HG02588 (cell line): Measurements from ENCODE around the gene SLC8A2.

ENCODE experiments used
- ATAC-seq: cut with Tn5 transposase; IDR thresholded peaks from one replicate; pipeline ENCODE4 v1.9.1; 2021; ENCODE audit warnings: mild to moderate bottlenecking, moderate library complexity; ENCODE audit not compliant: unreplicated experiment

SLC8A2 gene

GRCh38 chr19:47505506-47505905 lies 33.8 kb upstream of the SLC8A2 start:
- ATAC-seq = no peak

DNA sequence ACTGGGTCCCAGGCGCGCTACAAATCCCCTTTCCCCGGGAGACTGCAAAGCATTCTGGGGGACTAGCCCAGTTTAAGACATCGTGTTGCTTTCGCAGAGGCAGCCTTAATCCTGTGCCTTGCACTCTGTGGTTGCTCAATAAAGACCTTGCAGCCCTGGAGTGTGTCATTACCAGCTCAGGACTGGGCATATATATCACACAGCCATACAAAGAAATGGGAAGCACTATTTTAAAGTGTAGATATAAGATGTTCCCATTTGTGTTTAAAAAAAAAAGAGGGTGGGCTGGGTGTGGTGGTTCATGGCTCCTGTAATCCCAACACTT lies 32.1 kb upstream of the SLC8A2 start:
- ATAC-seq = no peak

DNA sequence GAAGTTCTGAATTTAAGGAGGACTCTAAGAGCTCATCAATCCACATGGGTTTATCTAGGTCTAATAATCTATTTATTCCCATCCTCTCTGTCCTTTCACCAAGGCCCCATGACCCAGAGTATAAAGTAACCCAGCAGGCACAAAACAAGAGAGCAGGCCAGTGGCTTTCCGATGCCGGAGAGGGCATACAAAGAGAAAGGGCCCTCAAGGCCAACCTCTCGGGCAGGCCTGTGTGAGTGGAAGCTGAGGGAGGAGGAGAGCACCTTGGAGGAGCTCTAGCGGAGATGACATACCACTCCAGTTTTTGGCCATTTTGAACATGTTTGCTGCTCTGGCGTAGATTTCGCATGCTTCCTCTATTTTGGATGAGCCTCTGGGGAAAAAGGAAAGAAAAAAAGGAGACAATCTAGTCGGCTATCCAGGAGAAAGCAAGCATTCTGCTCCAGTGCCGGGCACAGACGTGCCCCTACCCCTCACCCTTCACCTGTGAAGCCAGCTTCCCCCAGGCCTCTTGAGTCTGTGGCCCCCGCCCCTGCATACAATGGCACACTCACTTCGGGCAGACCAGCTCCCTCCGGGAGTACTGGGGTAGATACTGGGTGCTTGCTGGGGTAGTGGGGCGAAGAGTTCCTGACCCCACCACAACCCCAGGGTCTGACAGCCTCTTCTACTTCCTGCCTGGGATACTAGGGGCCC lies 31.6 kb upstream of the SLC8A2 start:
- no peak for ATAC-seq

DNA sequence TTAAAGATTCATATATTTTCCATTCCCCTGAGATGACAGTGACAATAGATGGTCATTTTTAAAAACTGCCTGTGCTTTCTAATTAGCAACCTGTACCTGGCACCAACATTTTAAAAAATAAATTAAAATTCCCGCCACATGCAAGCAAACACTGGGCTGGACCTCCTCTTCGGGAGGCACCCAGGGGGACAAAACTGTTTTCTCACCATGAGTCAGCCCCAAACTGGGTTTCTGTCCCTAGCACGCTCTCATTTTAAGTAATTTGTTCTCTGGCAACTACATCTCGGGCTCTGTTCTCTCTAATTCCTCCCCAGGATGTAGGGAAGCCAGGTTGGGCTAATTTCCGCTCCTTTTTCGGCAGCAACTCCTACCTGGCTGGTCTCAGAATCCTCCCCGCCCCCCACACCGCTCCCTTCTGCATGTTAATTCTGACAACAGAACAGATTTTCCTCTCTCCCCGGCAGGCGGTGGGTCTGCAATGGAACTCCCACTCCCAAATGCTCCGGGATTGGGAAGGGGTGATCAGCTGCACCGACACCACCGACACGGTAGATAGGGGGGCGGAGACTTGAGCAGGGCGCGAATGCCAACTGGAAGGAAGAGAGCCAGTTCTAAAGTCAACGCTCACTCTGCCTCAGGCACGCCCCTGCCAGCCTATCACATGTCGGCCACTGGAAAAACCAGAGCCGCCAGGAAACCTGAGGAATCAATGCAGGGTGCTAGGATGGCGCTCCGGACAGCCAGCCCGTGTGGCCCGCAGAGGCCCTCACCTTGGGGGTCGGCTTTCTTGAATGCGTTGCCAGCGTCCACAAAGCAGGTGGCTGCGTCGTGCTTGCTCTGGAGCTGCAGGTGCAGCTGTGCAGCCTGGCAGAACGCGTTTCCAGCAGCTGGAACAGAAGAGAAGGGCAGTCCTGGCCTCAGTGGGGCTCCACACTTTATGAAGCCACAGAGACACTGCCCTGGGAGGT lies 28.5 kb upstream of the SLC8A2 start:
- no peak for ATAC-seq

GRCh38 chr19:47499371-47499770 lies 27.7 kb upstream of the SLC8A2 start:
- ATAC-seq = no peak

GRCh38 chr19:47498561-47498960 lies 26.9 kb upstream of the SLC8A2 start:
- ATAC-seq = no peak

DNA sequence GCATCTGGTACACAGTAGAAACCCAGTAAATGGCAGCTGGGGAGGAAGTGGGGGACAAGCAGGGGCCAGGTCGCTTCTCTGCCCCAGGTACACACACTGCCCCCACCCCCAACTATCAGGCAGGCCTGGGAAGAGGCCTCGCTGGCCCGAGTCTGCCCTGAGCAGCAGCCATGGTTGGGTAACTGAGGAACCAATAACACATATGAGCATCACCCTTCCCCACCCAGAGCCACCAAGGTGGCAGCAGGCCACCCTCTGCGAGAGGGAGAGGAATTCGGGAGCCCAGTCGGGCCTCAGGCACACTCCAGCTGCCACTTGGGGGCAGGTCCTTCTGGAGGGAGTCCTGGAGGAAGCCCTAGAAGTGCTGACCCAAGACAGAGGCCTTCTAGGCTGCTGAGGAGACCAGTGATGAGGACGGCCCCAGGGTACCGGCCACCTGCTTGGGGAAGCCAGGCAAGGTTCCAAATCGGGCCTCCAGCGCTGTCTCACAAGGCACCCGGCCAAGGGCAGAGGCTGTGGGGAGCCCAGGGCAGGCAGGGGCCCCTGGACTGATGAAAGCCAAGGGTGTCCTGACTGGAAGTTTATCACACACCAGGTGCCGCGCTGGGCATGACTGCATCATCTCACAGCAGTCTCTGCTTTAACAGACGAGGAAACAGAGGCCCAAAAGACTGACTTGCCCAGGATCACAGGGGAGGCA lies 26.3 kb upstream of the SLC8A2 start:
- no peak for ATAC-seq

DNA sequence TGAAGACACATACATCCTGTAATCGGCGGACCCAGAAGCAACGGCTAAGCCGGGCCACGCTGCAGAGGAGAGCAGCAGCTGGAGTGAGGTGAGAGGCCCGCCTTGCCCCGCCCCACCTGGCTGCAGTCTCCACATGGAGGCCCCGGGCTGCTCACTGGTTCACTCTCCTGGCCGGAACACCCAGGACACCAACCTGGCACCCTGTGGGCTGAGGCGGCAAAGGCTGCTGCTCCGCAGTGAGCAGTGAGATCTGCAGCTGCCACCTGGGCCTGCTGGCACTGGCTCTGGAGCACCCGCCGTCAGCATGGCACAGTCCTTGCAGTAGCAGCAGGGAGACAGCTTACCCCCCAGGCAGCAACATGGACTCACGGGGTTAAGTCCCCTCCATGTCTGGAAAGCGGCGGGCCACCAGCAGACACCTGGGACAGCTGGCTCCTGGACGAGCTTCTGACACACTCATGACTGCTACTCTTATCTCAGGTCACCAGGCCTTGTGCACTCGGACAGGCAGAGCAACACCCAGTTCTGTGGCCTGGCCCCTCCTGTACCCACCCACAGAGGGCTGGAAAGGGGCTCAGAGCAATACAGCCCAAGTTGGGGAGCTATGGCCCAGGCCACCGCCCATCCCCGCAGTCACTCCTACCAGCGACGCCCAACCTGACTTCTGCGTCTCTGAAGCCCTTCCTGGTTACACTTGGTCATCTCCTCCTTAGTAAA lies 25.5 kb upstream of the SLC8A2 start:
- ATAC-seq = no peak

- no peak for ATAC-seq
These were observed 24.0 kb upstream of the SLC8A2 start for GRCh38 chr19:47495478-47496372.

DNA sequence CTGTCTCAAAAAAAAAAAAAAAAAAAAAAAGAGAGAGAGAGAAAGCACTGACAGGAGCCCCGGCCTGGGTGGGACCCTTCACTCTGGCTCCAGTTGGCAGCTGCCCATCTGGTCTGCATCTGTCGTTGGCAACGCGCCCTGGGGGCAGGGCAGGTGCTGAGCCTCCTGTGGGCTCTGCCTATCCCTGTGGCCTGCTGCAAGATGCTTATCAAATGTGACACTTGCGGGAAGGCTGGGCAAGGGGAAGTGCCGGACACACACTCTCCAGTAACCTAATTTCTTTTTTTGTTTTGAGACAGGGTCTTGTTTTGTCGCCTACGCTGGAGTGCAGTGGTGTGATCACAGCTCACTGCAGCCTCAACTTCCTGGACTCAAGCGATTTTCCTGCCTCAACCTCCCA lies 23.0 kb upstream of the SLC8A2 start:
- ATAC-seq = no peak

DNA sequence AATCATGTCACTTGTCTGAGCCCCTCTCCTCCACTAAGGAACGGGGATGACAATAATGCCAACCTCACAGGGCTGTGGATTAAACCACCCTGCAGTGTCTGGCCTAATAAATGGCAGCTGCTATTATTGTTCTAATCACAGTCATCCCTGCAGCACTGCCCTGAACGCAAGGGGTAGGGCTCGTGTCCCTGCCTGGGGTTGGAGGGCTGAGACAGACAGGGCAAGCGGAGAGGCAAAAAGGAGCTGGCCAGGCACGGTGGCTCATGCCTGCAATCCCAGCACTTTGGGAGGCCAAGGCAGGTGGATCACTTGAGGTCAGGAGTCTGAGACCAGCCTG lies 22.5 kb upstream of the SLC8A2 start:
- ATAC-seq = no peak

DNA sequence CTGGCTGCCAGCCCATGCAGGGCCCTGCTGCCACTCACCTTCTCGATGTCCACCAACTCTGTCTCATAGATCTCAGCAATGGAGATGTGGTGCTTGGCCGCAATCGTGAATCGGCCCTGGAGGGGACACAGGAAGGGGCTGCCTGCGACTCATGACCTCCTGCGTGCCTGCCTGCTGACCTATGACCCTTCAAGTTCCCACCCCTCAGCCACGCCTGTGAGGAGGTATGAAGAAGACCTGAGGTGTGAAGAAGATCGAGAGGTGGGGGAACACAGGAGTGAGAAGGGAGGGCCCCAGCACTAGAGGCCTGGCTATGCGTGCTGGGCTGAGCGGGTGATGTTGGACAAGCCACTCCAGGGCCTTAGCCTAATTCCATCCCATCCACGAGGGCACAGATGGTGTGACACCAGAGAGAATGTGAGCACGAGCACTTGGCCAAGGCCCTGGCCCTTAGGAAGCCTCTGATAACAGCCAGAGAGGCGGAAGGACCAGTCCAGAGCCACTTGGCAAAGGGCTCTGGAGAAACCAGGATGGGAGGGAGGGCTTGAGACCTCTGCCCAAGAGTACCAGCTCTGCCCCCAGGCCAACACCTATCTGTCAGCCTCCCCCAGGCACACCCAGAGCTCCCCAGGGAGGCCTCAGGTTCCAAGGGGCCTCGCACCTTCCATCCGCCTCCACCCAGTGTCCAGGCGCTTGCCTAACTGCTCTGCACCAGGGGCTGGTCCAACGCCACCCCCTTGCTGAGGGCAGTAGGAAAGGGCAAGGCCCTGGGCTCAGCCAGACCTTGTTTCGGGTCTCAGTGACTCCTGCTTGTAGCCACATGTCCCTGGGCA lies 21.9 kb upstream of the SLC8A2 start:
- ATAC-seq = no peak

DNA sequence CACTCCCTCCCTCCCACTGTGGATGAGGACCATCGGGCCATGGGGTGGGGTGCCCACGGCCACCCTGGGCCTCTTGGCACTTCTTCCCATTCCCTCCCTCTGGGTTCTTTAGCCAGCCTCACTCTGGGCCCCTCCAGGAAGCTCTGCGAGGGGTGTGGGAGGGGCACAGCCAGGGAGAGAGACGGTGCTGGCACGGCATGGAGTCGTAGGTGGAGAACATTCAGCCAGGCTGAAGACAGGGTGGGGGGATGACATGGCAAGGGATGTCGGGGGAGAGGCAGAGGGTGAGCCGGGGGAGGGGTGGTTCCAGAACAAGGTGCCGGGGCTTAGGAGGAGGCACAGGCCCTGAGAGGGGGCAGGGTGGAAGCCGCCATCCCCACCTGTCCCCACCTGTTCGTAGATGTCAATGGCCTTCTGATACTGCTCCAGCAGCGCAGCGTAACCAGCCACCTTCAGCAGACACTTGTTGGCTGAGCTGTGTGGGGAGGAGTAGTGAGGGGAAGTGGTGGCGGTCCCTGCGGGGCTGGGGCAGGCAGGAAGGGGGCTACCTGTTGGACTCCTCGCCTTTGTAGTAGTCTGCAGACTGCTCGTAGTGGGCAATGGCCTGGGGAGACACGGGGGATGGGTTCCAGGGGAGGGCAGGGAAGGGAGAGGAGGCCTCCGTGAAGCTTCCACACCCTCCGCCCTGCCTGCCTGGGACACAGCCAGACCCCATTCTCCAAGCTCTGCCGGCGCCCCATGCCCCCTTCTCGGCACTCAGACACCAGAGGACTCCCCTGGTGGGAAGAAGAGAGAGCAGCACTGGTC lies 21.1 kb upstream of the SLC8A2 start:
- no peak for ATAC-seq

- no peak for ATAC-seq
These were observed 20.4 kb upstream of the SLC8A2 start for GRCh38 chr19:47492137-47492533.

- no peak for ATAC-seq
These were observed 19.9 kb upstream of the SLC8A2 start for GRCh38 chr19:47491358-47492136.

GRCh38 chr19:47490847-47491246 lies 19.2 kb upstream of the SLC8A2 start:
- no peak for ATAC-seq

GRCh38 chr19:47490031-47490430 lies 18.3 kb upstream of the SLC8A2 start:
- no peak for ATAC-seq
